HG02852 (cell line): ENCODE measurements around the gene KRTAP3-1.
"Not testable (repeated sequence)": the region's sequence is repeated elsewhere in the genome, so short reads cannot be mapped to it uniquely, and the experiment has no call there.

Experiments
- ATAC-seq: cut with Tn5 transposase; IDR thresholded peaks from one replicate; pipeline ENCODE4 v1.9.1; 2021; ENCODE audit warnings: mild to moderate bottlenecking, moderate library complexity; ENCODE audit not compliant: unreplicated experiment

Gene KRTAP3-1

GRCh38 chr17:41008811-41009210, at the start of gene KRTAP3-1:
Gene KRTAP3-1, minus strand, starts transcription at chr17:41009128. Its CDS starts 54 bp downstream, at chr17:41009074.
- no peak for ATAC-seq

GRCh38 chr17:41057547-41057946, 48.6 kb upstream of the KRTAP3-1 start:
- ATAC-seq: no peak

GRCh38 chr17:41055130-41055529, 46.2 kb upstream of the KRTAP3-1 start, which contains the start of gene KRTAP2-2:
Gene KRTAP2-2, minus strand, starts transcription at chr17:41055230. Its CDS starts 19 bp downstream, at chr17:41055211.
- not testable (repeated sequence) for ATAC-seq

GRCh38 chr17:41054556-41054955, 45.6 kb upstream of the KRTAP3-1 start:
- not testable (repeated sequence) for ATAC-seq

- ATAC-seq: no peak
Measured at GRCh38 chr17:41054025-41054424, 45.1 kb upstream of the KRTAP3-1 start.

GRCh38 chr17:41052566-41052965, 43.6 kb upstream of the KRTAP3-1 start:
- no peak for ATAC-seq

GRCh38 chr17:41049110-41049509, 40.2 kb upstream of the KRTAP3-1 start:
- ATAC-seq: no peak

GRCh38 chr17:41048441-41048840, 39.5 kb upstream of the KRTAP3-1 start:
- no peak for ATAC-seq

- ATAC-seq: not testable (repeated sequence)
Measured at GRCh38 chr17:41046735-41047465, 38.0 kb upstream of the KRTAP3-1 start, which contains the start of gene KRTAP2-1. Gene KRTAP2-1, minus strand, starts transcription at chr17:41047316. Its CDS starts 49 bp downstream, at chr17:41047267.

GRCh38 chr17:41042953-41043352, 34.0 kb upstream of the KRTAP3-1 start:
- no peak for ATAC-seq

- not testable (repeated sequence) for ATAC-seq
Measured at GRCh38 chr17:41040783-41041571, 32.0 kb upstream of the KRTAP3-1 start, which contains the start of gene KRTAP1-1. Gene KRTAP1-1, minus strand, starts transcription at chr17:41041450. Its CDS starts 53 bp downstream, at chr17:41041397.

GRCh38 chr17:41037853-41038350, 29.0 kb upstream of the KRTAP3-1 start:
- no peak for ATAC-seq

- ATAC-seq: not testable (repeated sequence)
Measured at GRCh38 chr17:41034346-41034935, 25.5 kb upstream of the KRTAP3-1 start, which contains the start of gene KRTAP1-3. Gene KRTAP1-3, minus strand, starts transcription at chr17:41034874. Its CDS starts 53 bp downstream, at chr17:41034821.

- ATAC-seq: no peak
Measured at GRCh38 chr17:41029633-41030245, 20.8 kb upstream of the KRTAP3-1 start, which contains the start of gene KRTAP1-4. Gene KRTAP1-4, minus strand, starts transcription at chr17:41030195. Its CDS starts 117 bp downstream, at chr17:41030078.

- no peak for ATAC-seq
Measured at GRCh38 chr17:41026715-41027471, 18.0 kb upstream of the KRTAP3-1 start, which contains the start of gene KRTAP1-5. Gene KRTAP1-5, minus strand, starts transcription at chr17:41027208. Its CDS starts 53 bp downstream, at chr17:41027155.

GRCh38 chr17:41024697-41025096, 15.8 kb upstream of the KRTAP3-1 start:
- ATAC-seq: no peak

GRCh38 chr17:41020336-41020735, 11.4 kb upstream of the KRTAP3-1 start:
- no peak for ATAC-seq

- no peak for ATAC-seq
Measured at GRCh38 chr17:41019415-41019814, 10.5 kb upstream of the KRTAP3-1 start.

- no peak for ATAC-seq
Measured at GRCh38 chr17:41018541-41018940, 9.6 kb upstream of the KRTAP3-1 start.
